Hematopoietic multipotent progenitor cell treated with erythropoietin and hydrocortisone succinate and interleukin-3 and kit ligand, for 6 days (in vitro differentiated cells): ENCODE measurements around the gene GDF15.
"Not testable (repeated sequence)": the region's sequence is repeated elsewhere in the genome, so short reads cannot be mapped to it uniquely, and the experiment has no call there.

Source experiments
- DNase-seq: peaks from one replicate; pipeline ENCODE4 v3.0.0-alpha.2; 2015

GDF15 gene, protein sequence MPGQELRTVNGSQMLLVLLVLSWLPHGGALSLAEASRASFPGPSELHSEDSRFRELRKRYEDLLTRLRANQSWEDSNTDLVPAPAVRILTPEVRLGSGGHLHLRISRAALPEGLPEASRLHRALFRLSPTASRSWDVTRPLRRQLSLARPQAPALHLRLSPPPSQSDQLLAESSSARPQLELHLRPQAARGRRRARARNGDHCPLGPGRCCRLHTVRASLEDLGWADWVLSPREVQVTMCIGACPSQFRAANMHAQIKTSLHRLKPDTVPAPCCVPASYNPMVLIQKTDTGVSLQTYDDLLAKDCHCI

DNA sequence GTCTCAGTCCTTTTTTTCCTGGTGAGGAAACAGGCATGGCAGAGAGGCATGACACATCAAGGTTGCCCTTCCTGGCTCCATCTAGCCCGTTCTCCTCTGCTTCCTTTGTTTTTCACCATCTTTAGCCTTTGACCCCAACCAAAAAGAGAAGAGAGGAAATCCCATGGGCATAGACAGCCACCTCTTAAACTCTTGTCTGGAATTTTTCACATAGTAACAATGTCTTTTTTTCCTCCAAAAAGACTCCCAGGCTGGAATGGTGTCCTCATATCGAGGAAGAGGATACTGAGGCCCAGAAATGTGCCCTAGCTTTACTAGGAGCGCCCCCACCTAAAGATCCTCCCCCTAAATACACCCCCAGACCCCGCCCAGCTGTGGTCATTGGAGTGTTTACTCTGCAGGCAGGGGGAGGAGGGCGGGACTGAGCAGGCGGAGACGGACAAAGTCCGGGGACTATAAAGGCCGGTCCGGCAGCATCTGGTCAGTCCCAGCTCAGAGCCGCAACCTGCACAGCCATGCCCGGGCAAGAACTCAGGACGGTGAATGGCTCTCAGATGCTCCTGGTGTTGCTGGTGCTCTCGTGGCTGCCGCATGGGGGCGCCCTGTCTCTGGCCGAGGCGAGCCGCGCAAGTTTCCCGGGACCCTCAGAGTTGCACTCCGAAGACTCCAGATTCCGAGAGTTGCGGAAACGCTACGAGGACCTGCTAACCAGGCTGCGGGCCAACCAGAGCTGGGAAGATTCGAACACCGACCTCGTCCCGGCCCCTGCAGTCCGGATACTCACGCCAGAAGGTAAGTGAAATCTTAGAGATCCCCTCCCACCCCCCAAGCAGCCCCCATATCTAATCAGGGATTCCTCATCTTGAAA, at the start of gene GDF15:
TSS of gene GDF15 (plus strand) at position 484 of the 868 bp plus-strand sequence. CDS start at position 516, 32 bp downstream.
- peak; percentile 78 for DNase-seq

DNA sequence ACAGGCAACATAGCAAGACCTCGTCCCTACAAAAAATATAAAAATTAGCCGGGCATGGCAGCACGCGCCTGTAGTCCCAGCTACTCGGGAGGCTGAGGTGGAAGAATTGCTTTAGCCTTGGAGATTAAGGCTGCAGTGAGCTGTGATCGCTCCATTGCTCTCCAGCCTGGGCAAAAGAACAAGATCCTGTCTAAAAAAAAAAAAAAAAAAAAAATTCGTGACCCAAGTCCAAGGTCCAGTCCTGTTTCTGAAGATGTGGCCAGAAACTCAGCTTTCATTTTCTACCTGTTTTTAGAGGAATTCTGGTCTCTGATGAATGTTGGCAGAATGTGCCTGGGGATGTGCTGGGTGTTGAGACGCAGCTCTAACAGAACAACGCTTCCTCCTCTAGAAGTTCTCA, 47.4 kb upstream of the GDF15 start:
- DNase-seq: no peak

DNA sequence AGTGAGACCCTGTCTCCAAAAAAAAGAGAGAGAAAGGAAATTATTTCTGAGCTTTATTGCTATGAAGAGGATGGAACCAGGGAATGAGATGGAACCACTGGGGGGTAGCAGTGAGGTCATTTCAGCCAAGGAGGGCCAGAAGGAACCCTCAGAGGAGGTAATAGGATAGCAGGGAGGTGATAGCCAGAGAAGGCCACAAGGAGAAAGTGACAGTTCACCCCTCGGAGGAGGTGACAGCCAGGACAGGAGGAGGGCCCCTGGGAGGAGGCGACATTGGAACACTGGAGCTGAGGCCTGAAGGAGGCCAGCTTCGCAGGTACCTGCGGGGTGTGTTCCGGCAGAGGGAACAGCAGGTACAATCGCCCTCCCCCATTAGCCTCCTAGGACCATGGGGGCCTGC, 46.2 kb upstream of the GDF15 start:
- peak; percentile 80 for DNase-seq

DNA sequence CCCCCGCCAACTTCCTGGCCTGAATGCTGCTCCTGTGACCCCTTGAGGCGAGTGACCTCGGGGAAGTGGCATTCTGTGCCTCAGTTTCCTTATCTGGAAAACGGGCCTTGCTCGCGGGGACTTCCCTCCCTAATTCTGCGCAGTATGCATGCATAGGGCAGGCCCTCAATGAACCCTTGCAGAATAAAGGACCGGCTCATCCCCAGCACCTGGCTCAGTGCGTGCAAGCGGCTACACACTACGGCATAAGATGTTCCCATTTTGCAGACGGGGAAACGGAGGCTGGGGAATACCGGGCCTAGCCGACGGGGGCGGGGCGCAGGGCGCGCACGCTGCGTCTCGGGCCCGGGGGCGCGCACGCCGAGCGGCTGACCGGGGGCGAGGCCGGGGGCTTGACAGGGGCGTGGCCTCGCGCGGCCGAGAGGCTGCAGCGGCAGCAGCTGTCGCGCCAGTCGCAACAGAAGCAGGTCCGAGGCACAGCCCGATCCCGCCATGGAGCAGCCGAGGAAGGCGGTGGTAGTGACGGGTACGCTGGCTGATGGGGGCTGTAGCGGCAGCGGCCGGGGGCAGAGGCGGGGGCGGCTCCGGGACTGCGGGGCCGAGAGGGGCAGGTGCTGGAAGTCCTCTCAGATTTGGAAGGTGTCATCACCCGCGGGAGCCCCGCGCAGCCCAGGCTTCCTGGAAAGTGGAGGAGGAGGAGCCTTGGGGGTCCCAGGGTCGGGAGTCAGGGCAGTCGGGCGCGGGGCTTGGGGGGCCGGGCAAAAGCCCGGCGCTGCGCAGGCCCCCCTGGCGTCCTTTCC, 45.6 kb upstream of the GDF15 start, which contains the start of gene PGPEP1:
TSS of gene PGPEP1 (plus strand) at position 409 of the 800 bp plus-strand sequence. CDS start at position 493, 84 bp downstream.
- peak; percentile 74 for DNase-seq

DNA sequence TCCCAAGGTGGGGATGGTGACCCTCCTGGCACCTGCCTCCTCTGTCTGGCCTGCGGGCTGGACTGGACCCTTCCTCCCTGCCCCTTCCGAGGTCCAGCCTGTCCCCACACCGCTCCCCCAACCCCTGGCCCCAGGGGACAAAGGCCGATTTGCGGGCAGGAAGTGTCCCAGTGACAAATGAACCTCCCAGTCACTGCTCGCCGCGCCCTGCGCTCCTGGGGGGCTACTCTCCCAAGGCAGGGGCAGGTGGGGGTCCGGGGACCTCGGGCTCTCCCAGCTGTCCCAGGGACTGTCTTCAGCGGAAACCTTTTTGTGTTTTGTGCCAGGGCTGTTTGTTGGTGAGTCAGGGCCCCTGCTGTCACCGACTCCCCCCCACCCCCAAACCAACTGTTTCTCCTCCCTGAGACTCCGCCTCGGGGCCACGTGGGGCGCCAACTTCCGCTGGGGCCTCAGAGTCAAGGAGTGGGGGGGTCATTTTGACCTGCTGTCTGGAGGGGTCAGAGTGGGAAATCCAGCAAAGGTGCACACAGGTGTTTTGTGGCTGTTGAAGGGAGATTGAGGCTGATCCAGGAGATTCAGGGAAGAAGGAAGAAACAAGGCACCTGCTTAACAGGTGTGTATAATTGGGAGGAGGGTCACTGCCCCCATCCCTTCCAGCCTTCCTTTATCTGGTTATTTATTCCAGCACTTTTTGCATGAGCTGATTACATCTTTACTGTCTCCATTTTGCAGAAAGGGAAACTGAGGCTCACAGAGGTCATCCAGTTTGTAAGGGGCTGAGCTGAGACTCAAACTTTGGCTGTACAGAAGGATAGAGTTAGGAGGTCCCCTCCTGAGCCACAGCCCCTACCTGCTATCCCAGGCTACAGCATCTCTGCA, 44.7 kb upstream of the GDF15 start:
- peak; percentile 90 for DNase-seq

DNA sequence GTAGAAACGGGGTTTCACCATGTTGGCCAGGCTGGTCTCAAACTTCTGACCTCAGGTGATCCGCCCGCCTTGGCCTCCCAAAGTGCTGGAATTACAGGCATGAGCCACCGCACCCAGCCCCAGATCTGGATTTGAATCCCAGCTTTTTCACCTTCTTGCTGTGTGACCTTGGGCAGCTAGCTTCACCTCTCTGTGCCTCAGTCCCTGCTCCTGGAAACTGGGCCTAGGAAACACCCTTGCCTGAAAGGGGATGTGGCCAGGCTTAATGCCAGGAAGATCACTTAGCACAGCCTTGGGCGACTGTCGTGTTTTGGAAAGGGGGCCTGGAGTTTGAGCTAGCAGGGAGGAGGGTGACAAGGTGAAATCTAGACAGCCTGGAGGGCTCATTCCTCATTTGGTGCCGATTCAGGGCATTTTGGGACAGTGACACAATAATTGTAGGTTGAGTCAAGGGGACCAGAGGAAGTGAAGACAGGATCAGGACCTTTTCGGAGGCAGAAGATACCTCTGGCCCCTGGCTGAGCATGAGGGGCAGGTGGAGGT, 43.8 kb upstream of the GDF15 start:
- DNase-seq: no peak

DNA sequence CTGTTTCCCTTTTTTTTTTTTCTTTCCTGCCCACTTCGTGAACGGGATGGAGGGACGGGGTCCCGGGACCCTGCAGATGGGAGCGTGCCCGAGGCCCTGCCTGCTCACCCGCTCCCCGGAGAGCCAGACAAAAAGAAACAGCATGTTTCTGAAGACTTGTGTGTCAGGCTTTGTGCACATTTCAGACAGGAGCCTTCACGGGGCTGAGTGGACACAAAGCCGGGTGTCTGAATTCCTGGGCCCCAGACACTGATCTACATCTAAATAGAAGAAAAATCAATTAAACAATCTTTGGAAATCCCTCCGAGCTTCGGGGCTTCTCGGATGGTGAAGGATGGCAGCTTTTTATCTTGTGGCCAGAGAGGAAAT, 41.4 kb upstream of the GDF15 start:
- no peak for DNase-seq

DNA sequence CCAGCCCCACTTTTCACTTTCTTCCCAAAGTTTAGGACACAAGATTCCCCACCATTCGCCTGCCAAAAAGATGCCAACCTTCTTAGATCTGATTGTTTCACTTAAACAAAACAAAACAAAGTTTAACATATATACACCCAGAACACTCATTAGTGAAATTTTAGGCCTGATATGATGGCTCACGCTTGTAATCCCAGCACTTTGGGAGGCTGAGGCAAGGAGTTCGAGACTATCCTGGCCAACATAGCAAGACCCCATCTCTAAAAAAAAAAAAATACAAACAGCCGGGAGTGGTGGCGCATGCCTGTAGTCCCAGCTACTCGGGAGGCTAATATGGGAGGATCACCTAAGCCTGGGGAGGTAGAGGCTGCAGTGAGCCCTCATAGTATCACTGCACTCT, 40.7 kb upstream of the GDF15 start:
- DNase-seq: no peak

DNA sequence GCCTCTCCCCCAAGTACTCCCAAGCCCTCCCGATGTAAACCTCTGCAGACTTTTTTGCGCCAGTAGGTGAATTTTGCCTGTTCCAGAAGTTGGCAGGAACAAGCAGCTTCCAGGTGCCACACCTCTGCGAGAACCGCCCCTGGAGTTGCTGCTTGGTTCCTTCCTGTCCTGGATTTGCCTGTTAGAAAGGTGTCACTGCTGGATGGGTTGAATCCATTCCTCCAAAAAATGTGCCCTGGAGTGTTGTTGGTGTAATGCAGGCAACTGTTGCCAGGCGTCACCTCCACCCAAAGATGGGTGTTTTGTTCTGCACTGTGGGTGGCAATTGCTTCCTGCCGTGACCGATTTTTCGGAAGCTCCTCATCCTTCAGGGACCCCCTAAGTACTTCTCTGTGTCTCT, 39.9 kb upstream of the GDF15 start:
- no peak for DNase-seq

DNA sequence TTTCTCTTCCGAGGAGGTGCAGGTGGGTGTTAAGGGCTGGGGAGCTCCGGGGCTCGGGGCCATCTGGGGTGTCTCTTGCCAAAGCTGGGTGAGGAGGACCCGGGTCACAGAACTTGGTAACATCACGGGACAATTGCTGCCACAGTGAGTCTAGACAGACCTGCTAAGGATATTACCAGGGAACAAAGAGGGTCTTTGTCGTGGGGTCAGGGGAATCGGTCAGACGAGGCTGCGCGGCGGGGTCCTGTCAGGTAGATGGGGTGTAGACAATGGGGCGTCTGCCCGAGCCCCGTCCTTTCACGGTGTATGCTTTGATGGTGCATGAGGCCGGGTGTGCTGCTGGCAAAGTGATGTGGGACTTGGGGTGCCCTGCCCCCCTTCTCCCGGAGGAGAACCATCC, 37.8 kb upstream of the GDF15 start:
- no peak for DNase-seq

DNA sequence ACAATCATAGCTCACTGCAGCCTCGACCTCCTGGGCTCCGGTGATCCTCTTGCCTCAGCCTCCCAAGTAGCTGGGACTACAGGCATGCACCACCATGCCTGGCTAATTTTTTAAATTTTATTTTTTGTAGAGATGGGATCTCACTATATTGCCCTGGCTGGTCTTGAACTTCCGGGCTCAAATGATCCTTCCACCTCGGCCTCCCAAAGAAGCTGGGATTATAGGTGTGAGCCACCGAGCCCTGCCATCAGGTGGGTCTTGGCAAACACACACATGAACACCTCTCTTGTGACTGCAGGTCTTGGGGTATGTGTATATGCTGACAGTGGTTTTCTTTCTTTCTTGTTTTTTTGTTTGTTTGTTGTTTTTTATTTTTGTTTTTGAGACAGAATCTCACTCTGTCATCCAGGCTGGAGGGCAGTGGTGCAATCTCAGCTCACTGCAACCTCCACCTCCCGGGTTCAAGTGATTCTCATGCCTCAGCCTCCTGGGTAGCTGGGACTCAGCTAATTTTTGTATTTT, 37.1 kb upstream of the GDF15 start:
- DNase-seq: not testable (repeated sequence)

DNA sequence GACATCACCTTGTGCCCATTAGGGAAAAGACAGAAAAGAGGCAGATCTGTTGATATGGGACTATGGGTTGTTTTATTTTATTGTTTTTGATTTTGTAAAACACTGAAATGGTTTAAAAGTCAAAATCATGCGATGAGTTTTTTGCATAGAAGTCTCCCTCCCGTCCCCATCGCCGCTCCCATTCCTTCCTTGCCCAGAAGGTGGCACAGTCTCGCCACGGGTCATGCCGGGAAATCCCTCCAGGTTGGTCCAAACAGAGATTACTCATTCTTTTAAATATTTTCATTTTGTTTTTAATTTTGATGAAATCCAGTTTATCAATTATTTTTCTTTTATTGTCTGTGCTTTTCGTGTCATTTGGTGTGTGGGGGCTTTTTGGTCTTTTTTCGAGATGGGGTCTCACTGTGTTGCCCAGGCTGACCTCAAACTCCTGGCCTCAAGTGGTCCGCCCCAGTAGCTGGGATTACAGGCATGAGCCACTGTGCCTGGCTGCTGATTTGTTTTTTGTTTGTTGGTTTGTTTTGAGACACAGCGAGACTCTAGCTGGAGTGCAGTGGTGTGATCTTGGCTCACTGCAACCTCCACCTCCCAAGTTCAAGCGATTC, 36.3 kb upstream of the GDF15 start:
- peak; percentile 82 for DNase-seq

DNA sequence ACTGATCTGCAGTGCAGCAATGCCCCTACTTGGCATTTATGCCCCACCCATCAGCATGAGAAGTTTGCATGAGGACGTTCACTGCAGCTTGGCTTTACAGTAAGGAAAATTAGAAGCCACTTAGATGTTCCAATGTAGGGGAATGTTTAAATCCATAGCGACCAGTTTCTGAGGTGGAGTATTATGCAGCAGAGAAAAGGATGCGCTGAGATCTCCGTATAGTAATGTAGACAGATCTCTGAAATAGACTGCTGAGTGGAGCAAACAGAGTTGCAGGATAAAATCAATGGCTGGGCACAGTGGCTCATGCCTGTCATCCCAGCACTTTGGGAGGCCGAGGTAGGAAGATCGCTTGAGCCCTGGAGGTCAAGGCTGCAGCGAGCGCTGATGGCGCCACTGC, 35.5 kb upstream of the GDF15 start:
- DNase-seq: no peak

DNA sequence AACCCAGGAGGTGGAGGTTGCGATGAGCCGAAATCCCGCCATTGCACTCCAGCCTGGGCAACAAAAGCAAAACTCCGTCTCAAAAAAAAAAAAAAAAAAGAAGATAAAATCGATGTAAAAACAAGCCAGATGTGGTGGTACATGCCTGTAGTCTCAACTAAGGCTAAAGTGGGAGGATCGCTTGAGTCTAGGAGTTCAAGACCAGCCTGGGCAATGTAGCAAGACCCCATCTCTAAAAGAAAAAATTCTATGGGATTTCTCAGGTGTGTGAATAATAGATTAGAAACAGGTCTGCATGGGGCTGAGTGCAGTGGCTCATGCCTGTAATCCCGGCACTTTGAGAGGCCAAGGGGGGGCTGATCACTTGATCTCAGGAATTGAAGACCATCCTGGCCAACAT, 34.4 kb upstream of the GDF15 start:
- DNase-seq: no peak

DNA sequence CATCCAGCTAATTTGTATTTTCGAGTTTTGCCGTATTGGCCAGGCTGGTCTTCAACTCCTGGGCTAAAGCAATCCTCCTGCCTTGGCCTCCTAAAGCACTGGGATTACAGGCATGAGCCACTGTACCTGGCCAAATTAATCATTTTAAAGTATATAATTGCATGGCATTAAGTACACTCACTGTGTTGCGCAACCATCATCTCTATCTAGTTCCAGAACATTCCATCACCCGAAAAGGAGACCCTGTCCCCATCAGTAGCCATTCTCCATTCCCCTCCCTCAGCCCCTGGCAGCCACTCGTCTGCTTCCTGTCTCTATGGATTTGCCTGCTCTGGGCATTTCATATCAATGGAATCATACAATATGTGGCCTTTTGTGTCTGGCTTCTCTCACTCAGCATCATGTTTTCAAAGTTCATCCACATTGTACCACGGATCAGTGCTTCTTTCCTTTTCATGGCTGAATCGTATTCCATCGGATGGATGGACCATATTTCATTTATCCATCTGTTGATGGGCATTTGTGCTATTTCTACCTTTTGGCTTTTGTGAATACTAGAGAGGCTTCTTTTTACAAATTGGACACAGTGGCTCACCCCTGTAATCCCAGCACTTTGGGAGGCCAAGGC, 32.5 kb upstream of the GDF15 start:
- DNase-seq: no peak

DNA sequence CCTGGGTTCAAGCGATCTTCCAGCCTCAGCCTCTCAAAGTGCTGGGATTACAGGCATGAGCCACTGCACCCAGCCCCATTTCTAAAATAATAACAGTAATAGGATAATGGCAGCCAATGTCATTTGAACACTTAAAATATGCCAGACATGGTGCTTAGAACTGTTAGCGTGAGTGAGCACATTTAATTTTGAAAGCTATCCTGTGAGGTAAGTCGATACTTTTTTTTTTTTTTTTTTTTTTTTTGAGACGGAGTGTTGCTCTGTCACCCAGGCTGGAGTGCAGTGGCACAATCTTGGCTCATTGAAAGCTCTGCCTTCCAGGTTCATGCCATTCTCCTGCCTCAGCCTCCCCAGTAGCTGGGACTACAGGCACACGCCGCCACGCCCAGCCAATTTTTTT, 31.2 kb upstream of the GDF15 start:
- not testable (repeated sequence) for DNase-seq

DNA sequence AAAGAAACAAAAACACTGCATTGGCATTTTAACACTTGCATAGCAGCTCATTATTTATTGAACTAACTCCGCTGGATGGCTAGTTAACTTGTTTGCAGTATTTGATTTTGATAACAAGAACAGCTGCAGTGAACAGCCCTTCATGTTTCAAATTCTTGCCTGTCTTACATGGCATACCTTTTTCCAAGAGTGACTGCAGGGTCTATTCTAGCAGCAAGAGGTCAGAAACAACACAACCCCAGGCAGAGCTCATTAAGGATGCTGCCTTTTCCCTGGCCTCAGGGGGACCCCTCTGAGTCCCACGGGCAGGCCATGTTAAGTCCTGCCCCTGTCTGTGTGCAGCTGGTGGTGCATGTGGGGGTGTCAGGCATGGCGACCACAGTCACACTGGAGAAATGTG, 28.9 kb upstream of the GDF15 start:
- DNase-seq: no peak

DNA sequence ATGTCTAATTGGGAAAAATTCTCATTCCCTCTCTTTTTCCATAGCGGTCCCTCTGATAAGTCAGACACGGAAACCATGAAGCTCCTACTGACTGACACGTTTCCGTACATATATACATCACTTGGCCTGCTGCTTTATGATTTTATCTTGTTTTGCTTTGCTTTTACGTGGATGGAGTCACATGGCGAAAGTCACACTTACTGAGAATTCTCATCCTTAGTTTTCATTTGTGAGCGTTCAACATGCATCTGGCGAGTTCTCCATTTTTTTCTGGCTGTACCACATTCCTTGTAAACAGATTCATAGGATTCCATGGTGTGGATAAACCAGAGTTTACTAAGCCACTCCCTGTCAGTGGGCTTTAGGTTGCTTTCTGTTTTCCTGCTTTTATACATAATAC, 24.3 kb upstream of the GDF15 start:
- DNase-seq: no peak

DNA sequence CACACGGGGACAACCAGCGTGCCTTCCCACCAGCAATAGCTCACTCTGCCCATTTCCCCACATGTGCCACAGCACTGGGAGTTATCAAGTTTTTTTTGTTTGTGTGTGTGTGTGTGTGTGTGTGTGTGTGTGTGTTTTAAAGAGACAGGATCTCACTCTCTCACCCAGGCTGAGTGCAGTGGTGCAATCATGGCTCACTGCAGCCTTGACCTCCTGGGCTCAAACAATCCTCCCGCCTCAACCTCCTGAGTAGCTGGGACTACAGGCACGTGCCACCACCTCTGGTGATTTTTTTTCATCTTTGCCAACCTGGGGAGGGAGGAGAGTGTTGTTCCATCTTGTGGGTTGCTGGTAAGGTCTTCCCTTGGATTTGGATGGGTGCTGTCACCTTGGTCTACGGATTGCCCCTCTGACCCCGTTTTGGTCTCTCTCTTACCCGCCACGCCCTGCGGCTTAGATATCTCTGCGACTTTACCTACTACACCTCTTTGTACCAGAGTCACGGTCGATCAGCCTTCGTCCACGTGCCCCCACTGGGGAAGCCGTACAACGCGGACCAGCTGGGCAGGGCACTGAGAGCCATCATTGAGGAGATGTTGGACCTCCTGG, 22.9 kb upstream of the GDF15 start:
- DNase-seq: no peak

DNA sequence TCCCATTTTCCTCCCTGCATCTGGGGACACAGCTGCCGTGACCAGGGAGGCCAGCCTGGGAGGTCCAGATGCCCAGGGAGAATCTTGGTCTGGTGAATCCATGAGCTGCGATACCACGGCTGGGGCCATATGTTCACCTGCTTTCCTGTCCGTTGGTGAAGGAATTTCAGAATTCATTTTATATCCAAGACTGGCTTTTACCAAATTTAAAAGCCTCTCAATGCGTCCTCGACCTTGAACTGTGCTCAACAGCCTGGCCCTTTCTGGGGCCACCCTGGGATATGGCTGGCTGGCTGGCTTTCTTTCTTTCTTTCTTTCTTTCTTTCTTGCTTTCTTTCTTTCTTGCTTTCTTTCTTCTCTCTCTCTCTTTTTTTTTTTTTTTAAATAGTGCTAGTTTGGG, 22.2 kb upstream of the GDF15 start:
- no peak for DNase-seq
